Right kidney (tissue), 1 donor: ENCODE measurements around the gene TMPRSS3.

Source experiments
- DNase-seq: peaks from one replicate; pipeline ENCODE4 v3.0.0-alpha.2; 2016

The TMPRSS3 gene

GRCh38 chr21:42331660-42332059, 64.2 kb downstream of the TMPRSS3 start:
- DNase-seq, result no peak

- DNase-seq, result no peak
Observed at GRCh38 chr21:42330380-42331371, 65.2 kb downstream of the TMPRSS3 start.

- DNase-seq, result no peak
Observed at GRCh38 chr21:42324896-42325295, 71.0 kb downstream of the TMPRSS3 start.
